ENCODE results near the gene SERTAD2. TPM values are rescaled to one million over a fixed set of nuclear protein-coding genes. Genes with fewer than 3 reads are reported as not detected.

SERTAD2 gene
- total RNA-seq, 1 donor from 2014 or later = 13.8 TPM

GRCh38 chr2:64587561-64587960, 66.2 kb downstream of the SERTAD2 start:
- DNase-seq (ENCODE audit: low spot score) (no peak), ATAC-seq (no peak)

GRCh38 chr2:64586883-64587481, 66.7 kb downstream of the SERTAD2 start:
- ATAC-seq (peak; percentile 85), DNase-seq (ENCODE audit: low spot score) (no peak)

- ATAC-seq (no peak), DNase-seq (ENCODE audit: low spot score) (no peak)
Measured at GRCh38 chr2:64586054-64586453, 67.7 kb downstream of the SERTAD2 start.

GRCh38 chr2:64582774-64583340, 70.9 kb downstream of the SERTAD2 start:
- ATAC-seq (no peak), DNase-seq (ENCODE audit: low spot score) (no peak)

- no peak for DNase-seq (ENCODE audit: low spot score)
- peak; percentile 55 for ATAC-seq
Measured at GRCh38 chr2:64581777-64582539, 71.8 kb downstream of the SERTAD2 start.

Other genes with a start within 250 kb of the SERTAD2 start
- 5.5 TPM for gene LGALSL, start 199.8 kb downstream of the SERTAD2 start, total RNA-seq
- 15.2 TPM for gene AFTPH, start 129.6 kb downstream of the SERTAD2 start, total RNA-seq